ENCODE data around the gene TUBA3E. TPM values are rescaled to one million over a fixed set of nuclear protein-coding genes. Genes with fewer than 3 reads are reported as not detected.
A peak's percentile ranks its signal among the peaks of the same experiment; 100 is the strongest.
"Not testable (repeated sequence)": the region's sequence is repeated elsewhere in the genome, so short reads cannot be mapped to it uniquely, and the experiment has no call there.

The TUBA3E gene
- total RNA-seq, 1 donor from 2014 or later: 80.0 TPM

GRCh38 chr2:130153721-130154422 lies 44.4 kb downstream of the TUBA3E start:
- ATAC-seq; DNase-seq (ENCODE audit: missing footprints); intact Hi-C loops (cut with DNase I): not testable (repeated sequence)

DNA sequence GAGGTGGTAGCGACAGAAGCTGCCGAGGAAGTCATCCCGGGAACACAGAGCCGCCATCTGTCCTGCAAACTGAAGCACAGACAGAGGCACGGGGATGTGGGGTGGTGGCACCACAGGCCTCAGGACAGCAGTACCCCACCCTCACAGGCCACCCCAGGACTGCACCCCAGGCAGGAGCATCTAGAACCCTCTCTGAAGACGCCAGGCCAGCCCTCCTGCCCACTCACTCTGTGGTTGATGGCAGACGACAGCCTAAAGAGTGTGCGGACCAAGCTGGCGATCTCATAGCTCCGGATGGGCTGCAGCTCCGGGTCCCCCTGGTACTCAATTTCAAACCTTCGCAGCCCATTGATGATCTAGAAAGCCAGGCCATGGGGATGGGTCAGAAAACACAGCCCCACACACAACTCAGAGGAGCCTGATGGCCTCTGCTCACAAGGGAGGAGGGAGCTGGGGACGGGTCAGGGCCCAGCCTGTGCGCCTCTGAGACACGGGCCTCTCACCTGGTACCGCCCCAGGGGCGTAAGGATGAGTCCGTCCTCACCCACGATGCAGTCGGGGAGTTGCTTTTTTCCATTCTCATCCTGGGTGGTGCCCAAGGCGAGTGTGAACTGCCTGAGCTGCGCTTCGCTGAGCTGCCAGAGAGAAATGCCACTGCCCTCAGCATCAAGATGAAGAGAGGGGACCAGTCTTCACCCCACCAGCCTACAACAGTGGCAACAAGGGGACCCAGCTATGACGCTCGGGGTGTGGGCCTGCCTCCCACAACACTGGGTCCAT lies 45.2 kb downstream of the TUBA3E start:
- ATAC-seq (no peak), DNase-seq (ENCODE audit: missing footprints) (no peak)
- intact Hi-C loops (cut with DNase I): no loop called here

DNA sequence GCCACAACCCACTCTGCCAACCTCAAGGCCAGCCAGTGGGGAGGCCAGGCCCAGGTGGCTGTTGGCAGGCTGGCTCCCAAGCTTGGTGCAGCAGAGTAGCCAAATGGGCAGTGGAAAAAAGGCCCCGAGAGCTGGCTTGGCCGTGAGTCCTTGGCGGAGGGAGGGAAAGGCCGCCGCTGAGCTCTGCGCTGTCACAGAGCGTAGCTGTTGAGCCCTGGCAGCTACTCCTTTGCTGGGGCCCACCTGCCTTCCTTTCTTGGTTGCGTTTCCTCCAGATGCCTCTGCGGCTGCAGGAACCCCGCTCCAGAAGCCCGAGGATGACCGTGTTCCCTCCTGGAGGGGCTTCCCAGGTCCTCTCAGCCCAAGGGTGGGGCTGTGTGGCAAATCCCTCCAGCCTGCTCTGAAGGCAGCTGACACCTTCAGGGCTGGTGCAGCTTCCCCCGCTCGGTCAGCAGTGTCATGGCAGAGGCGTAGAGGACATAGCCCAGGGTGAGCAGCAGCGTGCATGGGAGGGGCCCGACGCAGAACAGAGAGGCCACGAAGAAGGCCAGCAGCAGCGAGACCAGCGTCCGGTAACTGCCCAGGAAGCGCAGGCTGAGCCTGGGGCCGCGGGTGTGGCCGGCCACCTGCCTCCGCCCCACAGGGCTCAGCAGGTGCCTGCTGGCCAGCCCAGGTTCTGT lies 46.0 kb downstream of the TUBA3E start:
- ATAC-seq; DNase-seq (ENCODE audit: missing footprints); intact Hi-C loops (cut with DNase I): not testable (repeated sequence)

DNA sequence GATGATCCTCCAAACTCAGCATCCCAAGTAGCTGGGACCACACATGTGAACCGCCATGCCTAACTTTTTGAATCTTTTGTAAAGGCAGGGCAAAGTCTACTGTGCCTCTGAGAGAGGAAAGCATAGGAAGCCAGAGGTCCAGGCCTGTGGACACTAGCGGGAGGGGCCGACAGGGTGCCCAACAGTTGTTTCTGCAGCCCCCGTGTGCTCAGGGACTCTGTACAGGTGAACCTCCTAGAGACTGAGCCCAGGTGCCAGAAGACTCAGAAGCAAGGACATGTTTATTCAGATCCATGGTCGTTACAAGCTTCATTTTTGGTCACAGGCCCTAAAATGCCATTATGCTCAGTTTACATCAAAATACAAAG lies 47.1 kb downstream of the TUBA3E start:
- intact Hi-C loops (cut with DNase I); DNase-seq (ENCODE audit: missing footprints); ATAC-seq: not testable (repeated sequence)

DNA sequence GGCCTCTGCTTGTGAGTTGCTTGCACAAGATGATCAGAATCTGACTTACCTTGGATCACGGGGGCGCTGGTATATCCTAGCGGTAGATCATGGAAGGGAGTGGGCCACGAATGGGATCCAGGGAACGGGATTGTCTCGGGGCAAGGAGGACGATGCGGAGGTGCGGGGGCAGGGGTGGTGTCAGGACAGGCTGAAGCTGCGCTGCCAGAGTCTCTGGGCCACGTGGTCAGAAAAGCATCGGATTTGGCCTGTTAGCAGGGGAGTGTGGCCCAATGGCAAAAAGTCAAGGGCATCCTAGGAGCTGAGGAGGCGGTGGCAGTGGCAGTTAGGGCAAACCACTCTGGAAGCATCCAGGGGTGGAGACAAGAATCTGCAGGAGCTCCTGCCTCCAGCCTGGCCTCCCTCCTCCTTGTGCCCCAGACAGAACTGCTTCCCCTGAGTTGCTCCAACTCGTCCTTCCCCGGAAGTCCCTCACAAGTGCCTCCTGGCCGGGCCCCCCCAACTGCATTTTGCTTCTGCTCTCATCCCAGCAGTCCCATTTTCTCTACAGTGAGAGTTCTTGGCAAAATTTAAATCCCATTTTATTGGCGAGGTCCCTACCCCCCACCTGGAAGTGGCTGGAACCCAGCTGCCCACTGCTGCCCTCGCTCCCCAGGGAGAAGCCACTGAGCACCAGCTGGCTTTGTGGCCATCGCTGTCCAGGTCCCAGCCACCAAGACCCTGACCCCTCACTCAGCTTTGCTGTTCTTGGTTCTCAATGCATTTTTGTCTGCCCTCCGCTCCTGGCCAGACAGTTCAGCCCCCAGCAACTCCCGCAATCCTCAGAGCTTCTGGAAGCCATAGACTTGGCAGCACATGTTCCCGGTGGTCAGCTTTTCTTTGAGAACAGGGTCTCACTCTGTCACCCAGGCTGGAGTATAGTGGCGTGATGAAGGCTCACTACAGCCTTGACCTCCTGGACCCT lies 47.8 kb downstream of the TUBA3E start:
- intact Hi-C loops (cut with DNase I): no loop called here
- ATAC-seq: no peak

GRCh38 chr2:130148515-130148914 lies 49.7 kb downstream of the TUBA3E start:
- intact Hi-C loops (cut with DNase I); DNase-seq (ENCODE audit: missing footprints); ATAC-seq: not testable (repeated sequence)

More for the DNA sequence above, 47.8 kb downstream of the TUBA3E start:
- no peak for DNase-seq (ENCODE audit: missing footprints)

- intact Hi-C loops (cut with DNase I): not testable (repeated sequence)
- peak; percentile 63 for DNase-seq (ENCODE audit: missing footprints)
- peak; percentile 85 for ATAC-seq
These were observed 53.2 kb downstream of the TUBA3E start, which contains the start of gene CCDC74B for GRCh38 chr2:130145006-130145414. CCDC74B (minus strand) TSS chr2:130145112; CDS start chr2:130144996, 116 bp downstream.

GRCh38 chr2:130143266-130144039 lies 54.8 kb downstream of the TUBA3E start:
- DNase-seq (ENCODE audit: missing footprints); intact Hi-C loops (cut with DNase I); ATAC-seq: not testable (repeated sequence)

- ATAC-seq; intact Hi-C loops (cut with DNase I); DNase-seq (ENCODE audit: missing footprints): not testable (repeated sequence)
These were observed 55.6 kb downstream of the TUBA3E start for GRCh38 chr2:130142396-130143265.

Other genes with a start within 250 kb of the TUBA3E start
- 0.16 TPM for gene RAB6C, start 218.8 kb downstream of the TUBA3E start, total RNA-seq
- not detected for gene POTEF, start 69.2 kb downstream of the TUBA3E start, total RNA-seq
- 0.97 TPM for gene CCDC74B, start 53.3 kb downstream of the TUBA3E start, total RNA-seq
- 25.6 TPM for gene SMPD4, start 16.8 kb downstream of the TUBA3E start, total RNA-seq
- gene MZT2B, start 16.2 kb downstream of the TUBA3E start, total RNA-seq: 595 TPM
- 63.7 TPM for gene IMP4, start 144.5 kb upstream of the TUBA3E start, total RNA-seq
- gene PTPN18, start 157.6 kb upstream of the TUBA3E start, total RNA-seq: 16.9 TPM